NK-92 treated with Interleukin-12 subunit alpha and Interleukin-12 subunit beta, amount 100 ng/mL, for 24 hours (cell line): ENCODE results near the gene IQSEC3.

ENCODE experiments used
- DNase-seq: peaks from one replicate; lab custom pipeline; 2025; lab: John Stamatoyannopoulos, UW

Gene IQSEC3

GRCh38 chr12:138898-139534 lies 72.4 kb downstream of the IQSEC3 start:
- no peak for DNase-seq

- DNase-seq = no peak
Measured at GRCh38 chr12:139585-139984, 73.0 kb downstream of the IQSEC3 start.

GRCh38 chr12:140162-140561 lies 73.6 kb downstream of the IQSEC3 start:
- DNase-seq = no peak

- no peak for DNase-seq
Measured at GRCh38 chr12:143964-144649, 77.5 kb downstream of the IQSEC3 start.

- DNase-seq = no peak
Measured at GRCh38 chr12:144650-145284, 78.2 kb downstream of the IQSEC3 start.

GRCh38 chr12:145369-145960 lies 78.9 kb downstream of the IQSEC3 start:
- no peak for DNase-seq

GRCh38 chr12:147242-147641 lies 80.7 kb downstream of the IQSEC3 start:
- DNase-seq = no peak

- DNase-seq = no peak
Measured at GRCh38 chr12:148676-149416, 82.3 kb downstream of the IQSEC3 start.

- no peak for DNase-seq
Measured at GRCh38 chr12:151579-151978, 85.0 kb downstream of the IQSEC3 start.

- DNase-seq = no peak
Measured at GRCh38 chr12:152440-152839, 85.9 kb downstream of the IQSEC3 start.

- peak; percentile 8 for DNase-seq
Measured at GRCh38 chr12:153080-153746, 86.6 kb downstream of the IQSEC3 start.

GRCh38 chr12:154058-154457 lies 87.5 kb downstream of the IQSEC3 start:
- DNase-seq = no peak

- no peak for DNase-seq
Measured at GRCh38 chr12:155006-155405, 88.4 kb downstream of the IQSEC3 start.

- no peak for DNase-seq
Measured at GRCh38 chr12:155646-156045, 89.1 kb downstream of the IQSEC3 start.

GRCh38 chr12:156945-157344 lies 90.4 kb downstream of the IQSEC3 start:
- no peak for DNase-seq

- DNase-seq = no peak
Measured at GRCh38 chr12:157644-158043, 91.1 kb downstream of the IQSEC3 start.

- DNase-seq = no peak
Measured at GRCh38 chr12:159156-159782, 92.7 kb downstream of the IQSEC3 start.

- DNase-seq = no peak
Measured at GRCh38 chr12:160858-161257, 94.3 kb downstream of the IQSEC3 start.

GRCh38 chr12:161823-162222 lies 95.3 kb downstream of the IQSEC3 start:
- DNase-seq = no peak

GRCh38 chr12:162467-163307 lies 96.1 kb downstream of the IQSEC3 start:
- no peak for DNase-seq
